Endothelial cell (in vitro differentiated cells): ENCODE data around the gene CFAP141. TPM values are rescaled to one million over a fixed set of nuclear protein-coding genes. Genes with fewer than 3 reads are reported as not detected.

ENCODE experiments used
- DNase-seq: peaks from one replicate; pipeline ENCODE4 v3.0.0; 2021; ENCODE audit warnings: low spot score
- H3K27ac Mint-ChIP-seq: one replicate; pipeline ENCODE4 v1.8.0; 2021; ENCODE audit warnings: mixed read lengths, inconsistent platforms; ENCODE audit not compliant: unreplicated experiment
- H3K27me3 Mint-ChIP-seq: one replicate; pipeline ENCODE4 v1.8.0; 2021; ENCODE audit warnings: mild to moderate bottlenecking, moderate library complexity, mixed read lengths, inconsistent platforms; ENCODE audit not compliant: unreplicated experiment
- H3K36me3 Mint-ChIP-seq: one replicate; pipeline ENCODE4 v1.8.0; 2021; ENCODE audit warnings: mild to moderate bottlenecking, low read depth, mixed read lengths, inconsistent platforms; ENCODE audit not compliant: unreplicated experiment
- H3K4me1 Mint-ChIP-seq: one replicate; pipeline ENCODE4 v1.8.0; 2021; ENCODE audit warnings: mild to moderate bottlenecking, mixed read lengths, inconsistent platforms; ENCODE audit not compliant: unreplicated experiment
- H3K4me3 Mint-ChIP-seq: one replicate; pipeline ENCODE4 v1.8.0; 2021; ENCODE audit warnings: mild to moderate bottlenecking, mixed read lengths, inconsistent platforms; ENCODE audit not compliant: unreplicated experiment
- H3K9me3 Mint-ChIP-seq: one replicate; pipeline ENCODE4 v1.8.0; 2021; ENCODE audit warnings: mixed read lengths, inconsistent platforms; ENCODE audit not compliant: unreplicated experiment
- CTCF ChIP-seq: fragments of 200-600 bp; sonication (generic); IDR thresholded peaks from one replicate; pipeline ENCODE4 v1.5.0; 2021; ENCODE audit warnings: antibody characterized with exemption; ENCODE audit not compliant: unreplicated experiment
- total RNA-seq: library from RNA; stranded (reverse); fragmentation: NEBNext Ultra II Directional; extraction: Animal tissue kit (Norgen Biotek cat#: 25700); gene quantifications from one replicate; pipeline ENCODE4 v1.2.1, GENCODE V29; 2021; ENCODE audit not compliant: unreplicated experiment

Gene CFAP141
- total RNA-seq, 1 donor from 2014 or later: not detected

- DNase-seq: no peak
- Mint-ChIP-seq H3K27ac (no peak overlapping the region), H3K36me3 (peaks cover 35% of the 10 kb centered on the region), H3K27me3 (peaks cover 15% of the 10 kb centered on the region), H3K4me1 (peaks cover 30% of the 10 kb centered on the region), H3K4me3 (no peak overlapping the region), H3K9me3 (no peaks in the 10 kb centered on the region)
- no peak for TF ChIP-seq CTCF
These were observed 17.5 kb upstream of the CFAP141 start for GRCh38 chr1:154223621-154224020.

- DNase-seq: no peak
- TF ChIP-seq CTCF: no peak
- Mint-ChIP-seq H3K36me3 (peaks cover 35% of the 10 kb centered on the region), H3K9me3 (no peaks in the 10 kb centered on the region), H3K27me3 (peaks cover 15% of the 10 kb centered on the region), H3K27ac (peak overlapping the region; percentile 59), H3K4me1 (peaks cover 36% of the 10 kb centered on the region), H3K4me3 (peak overlapping the region; percentile 52)
These were observed 16.8 kb upstream of the CFAP141 start for GRCh38 chr1:154222918-154223317.

GRCh38 chr1:154222518-154222917, 16.4 kb upstream of the CFAP141 start:
- Mint-ChIP-seq H3K27me3 (peaks cover 15% of the 10 kb centered on the region), H3K4me3 (peak overlapping the region; percentile 99), H3K36me3 (peaks cover 31% of the 10 kb centered on the region), H3K9me3 (no peaks in the 10 kb centered on the region), H3K4me1 (peaks cover 36% of the 10 kb centered on the region), H3K27ac (peak overlapping the region; percentile 99)
- DNase-seq: no peak
- TF ChIP-seq CTCF: no peak

- Mint-ChIP-seq H3K27me3 (peaks cover 15% of the 10 kb centered on the region), H3K9me3 (no peaks in the 10 kb centered on the region), H3K36me3 (peaks cover 25% of the 10 kb centered on the region), H3K4me3 (peak overlapping the region; percentile 99), H3K4me1 (peaks cover 36% of the 10 kb centered on the region), H3K27ac (peak overlapping the region; percentile 99)
- peak; percentile 35 for DNase-seq
- TF ChIP-seq CTCF: no peak
These were observed 15.3 kb upstream of the CFAP141 start for GRCh38 chr1:154221278-154222001.

DNA sequence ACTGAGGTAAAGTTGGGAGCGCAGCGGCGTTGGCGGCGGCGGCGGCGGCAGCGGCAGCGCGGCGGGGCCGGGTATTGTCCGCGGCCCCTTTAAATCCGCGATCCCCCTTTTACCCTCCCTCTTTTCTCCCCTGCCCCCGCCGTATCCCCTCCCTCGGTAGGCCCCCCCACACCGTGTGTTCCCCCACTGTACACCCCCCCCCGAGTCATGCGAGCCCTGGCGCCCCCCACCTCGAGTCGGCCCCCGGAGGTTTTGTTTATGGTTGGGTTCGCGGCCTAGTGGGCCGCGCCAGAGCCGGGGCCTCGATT, 14.8 kb upstream of the CFAP141 start:
- Mint-ChIP-seq H3K9me3 (no peaks in the 10 kb centered on the region), H3K36me3 (peaks cover 20% of the 10 kb centered on the region), H3K27ac (peak overlapping the region; percentile 99), H3K4me1 (peaks cover 36% of the 10 kb centered on the region), H3K27me3 (peaks cover 15% of the 10 kb centered on the region), H3K4me3 (peak overlapping the region; percentile 99)
- no peak for DNase-seq
- TF ChIP-seq CTCF: no peak
